GM18861 (cell line): Measurements from ENCODE around the gene EOLA2.
"Not testable (repeated sequence)": the region's sequence is repeated elsewhere in the genome, so short reads cannot be mapped to it uniquely, and the experiment has no call there.

Experiments used
- ATAC-seq: cut with Tn5 transposase; IDR thresholded peaks from one replicate; pipeline ENCODE4 v1.9.1; 2021; ENCODE audit not compliant: unreplicated experiment

Gene EOLA2

DNA sequence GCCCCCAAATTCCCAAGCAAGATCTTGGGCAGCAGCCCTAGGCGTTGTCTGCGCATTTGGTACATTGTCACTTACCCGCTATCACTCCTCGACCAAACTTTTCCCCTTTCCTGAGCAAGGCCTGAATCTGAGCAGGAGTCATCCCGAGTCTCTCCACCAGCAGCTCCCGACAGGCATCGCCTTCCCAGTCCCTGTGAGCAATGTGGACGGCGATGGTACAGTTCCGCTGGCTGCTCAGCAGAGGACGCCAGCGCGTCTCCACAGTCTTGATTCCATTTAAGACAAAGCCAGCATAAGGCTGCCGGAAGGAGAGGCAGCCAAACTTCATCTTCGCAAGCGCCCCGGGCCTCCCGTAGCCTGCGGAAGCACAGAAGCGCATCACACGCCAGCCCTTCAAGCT is 4.7 kb downstream of the EOLA2 start:
- ATAC-seq, result not testable (repeated sequence)

DNA sequence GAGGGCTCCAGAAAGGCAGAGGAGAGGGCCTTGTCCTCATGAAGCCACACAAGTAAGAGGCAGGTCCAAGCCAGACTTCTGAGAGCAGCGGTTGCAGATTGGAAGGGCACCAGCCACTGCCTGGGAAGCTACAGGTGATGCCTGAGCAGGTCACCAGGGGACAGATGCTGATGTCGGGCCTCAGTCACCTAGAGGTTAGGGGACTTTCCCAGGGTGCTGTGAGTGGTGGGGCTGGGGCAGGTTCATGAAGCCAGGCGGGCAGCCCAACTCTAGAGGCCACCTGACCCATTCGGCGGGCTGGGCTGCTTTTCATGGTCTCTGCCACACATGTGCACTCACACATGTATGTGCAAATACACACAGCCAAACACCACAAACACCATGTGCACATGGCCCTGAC is 5.3 kb downstream of the EOLA2 start:
- not testable (repeated sequence) for ATAC-seq

DNA sequence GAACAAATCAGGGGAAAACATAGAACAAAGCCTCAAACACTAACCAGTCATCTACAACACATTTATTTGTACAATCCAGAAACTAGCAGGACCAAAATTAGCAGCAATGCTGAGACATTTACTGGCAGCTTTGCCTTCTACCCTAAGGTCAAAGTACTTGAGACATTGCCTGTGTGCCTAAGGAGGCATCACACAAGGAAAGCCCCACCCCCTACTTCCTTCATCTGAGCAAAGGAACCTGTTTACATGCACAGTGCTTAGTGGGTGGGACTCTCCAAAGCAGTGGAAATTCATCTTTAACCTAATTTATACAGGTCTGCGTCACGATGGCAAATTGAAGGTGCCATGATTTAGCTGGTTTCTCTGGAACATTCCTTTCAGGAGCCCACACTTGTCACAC is 6.1 kb downstream of the EOLA2 start:
- ATAC-seq, result not testable (repeated sequence)

DNA sequence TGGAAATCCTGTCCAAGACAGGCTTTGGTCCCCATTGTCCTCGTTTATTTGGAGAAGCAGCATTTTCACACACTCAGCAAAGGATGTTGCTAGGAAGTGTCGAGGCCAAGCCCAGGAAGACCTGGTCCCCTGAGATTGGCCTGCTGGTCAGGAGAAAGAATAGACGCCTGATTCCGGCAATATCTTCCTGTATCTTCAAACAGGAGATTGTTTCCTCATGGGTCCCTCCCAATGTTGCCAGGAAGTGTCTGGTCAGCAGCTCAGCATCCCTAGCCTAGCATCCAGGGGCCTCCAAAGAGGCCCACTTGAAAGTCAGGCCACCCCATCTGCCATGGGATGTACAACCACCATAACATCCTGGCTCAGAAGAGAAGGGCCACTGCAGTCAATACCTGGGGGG is 6.9 kb downstream of the EOLA2 start:
- not testable (repeated sequence) for ATAC-seq

DNA sequence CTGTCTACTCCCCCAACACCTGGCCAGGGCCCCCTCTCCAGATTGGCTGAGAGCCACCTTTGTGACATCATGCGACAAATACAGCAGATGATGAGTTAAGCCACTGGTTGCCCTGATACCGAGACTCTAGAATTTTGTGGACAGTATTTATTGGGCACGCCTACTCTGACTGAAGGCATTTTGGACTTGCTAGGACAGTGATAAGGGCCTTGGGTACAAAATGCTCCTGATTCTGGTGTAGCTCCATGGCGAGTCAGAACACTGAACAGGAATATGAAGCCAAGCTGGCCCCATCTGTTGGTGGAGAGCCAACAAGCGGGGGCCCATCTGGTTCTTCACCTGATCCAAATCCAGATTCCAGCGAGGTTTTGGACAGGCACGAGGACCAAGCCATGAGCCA is 8.9 kb downstream of the EOLA2 start, which contains the start of gene HSFX4:
Gene HSFX4 (plus strand): TSS at position 174 of the 400 bp plus-strand sequence. CDS start 72 bp downstream, at position 246.
- ATAC-seq, result not testable (repeated sequence)

DNA sequence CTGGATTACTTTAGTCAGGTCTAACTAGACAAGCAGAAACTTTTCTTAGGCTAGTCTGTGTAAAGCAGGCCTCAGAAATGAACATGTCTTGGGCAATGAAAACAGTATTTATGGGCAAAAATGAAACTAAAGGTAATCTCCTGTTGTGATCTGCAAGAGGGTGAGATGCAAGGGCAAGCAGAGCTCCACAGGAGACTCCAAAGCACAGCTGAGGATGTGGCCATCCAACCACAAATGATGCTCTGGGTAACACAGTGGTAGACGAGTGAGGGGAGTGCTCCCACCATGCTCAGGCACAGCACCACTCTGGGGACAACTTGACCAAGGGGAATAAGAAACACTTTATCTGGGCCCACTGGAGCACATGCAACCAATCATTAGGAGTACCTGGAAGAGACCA is 9.7 kb downstream of the EOLA2 start:
- ATAC-seq, result not testable (repeated sequence)

DNA sequence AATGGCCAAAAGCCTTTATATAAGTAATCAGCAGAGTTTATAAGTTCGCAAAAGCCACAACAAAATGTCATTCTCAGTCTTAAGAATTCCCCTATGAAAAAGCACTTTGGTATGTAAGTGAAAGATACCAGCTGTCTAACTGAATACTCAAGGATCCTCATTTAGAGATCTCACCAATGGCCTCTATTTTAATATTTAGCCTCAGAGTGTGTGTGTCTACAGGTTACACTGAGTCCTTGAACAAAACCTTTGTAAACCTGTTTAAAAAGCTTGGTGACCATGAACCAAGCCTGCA is 10.4 kb downstream of the EOLA2 start:
- not testable (repeated sequence) for ATAC-seq

DNA sequence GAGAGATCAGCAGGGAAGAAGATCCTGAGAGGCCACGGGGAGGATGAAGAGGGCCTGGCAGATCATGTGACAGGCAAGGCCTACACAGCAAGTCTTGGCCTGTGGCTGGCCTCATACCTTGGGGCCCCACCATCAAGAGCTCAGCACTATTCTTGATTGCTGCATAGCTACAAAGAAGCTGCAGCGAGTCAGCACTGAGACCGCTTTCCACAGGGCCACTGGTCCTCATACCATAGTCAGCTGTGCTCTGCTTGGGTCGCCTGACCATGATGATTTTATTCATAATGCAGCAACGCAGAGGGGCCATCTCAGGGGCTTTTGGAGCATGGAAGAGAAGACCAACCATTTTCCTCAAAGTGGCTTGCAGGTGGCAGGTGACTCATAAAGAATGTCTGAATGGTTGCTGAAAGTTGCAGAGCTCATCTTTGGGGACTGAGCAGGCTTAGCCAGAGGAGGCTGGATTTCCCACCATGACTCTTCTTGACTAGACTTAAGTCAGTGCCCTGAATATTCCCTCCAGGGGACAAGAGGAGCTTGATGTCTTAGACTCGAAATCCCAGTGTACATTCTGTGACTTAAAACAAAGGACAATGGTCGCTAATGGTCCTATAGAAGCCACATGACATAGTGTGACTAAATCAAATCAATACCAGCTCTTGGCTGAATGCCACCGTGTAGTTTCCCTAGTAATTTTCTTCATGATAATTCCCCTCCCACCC is 10.9 kb downstream of the EOLA2 start:
- not testable (repeated sequence) for ATAC-seq

DNA sequence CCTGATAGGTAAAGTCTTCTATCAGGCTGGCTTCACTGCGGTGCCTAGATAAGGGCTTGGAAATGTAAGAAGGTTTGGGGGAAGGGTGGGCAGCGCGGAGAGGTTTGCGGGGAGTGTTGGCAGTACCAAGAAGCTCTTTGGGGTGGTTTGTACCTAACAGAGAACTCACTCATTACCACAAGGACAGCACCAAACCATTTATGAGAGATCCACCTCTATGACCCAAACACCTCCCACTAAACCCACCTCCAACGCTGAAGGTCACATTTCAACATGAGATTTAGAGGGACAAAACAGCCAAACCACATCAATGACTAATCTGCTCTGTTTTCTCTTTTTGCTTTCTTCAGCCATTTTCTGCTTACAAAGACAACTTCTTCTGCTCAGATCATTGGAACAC is 13.9 kb downstream of the EOLA2 start:
- not testable (repeated sequence) for ATAC-seq

DNA sequence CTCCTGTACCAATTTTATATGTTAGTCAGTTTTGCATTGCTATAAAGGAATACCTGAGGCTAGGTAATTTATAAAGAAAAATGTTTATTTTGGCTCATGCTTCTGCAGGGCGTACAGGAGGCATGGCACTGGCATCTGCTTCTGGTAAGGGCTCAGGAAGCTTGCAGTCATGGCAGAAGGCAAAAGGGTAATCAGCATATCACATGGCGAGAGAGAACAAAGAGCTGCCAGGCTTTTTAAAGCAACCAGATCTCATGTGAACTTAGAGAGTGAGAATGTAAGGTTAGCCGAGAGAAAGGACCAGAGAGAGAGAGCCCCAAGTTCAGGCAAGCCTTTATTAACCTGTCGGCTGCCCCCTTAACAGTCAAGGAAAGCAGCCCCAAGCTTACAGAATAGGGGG is 14.5 kb downstream of the EOLA2 start:
- ATAC-seq, result not testable (repeated sequence)

DNA sequence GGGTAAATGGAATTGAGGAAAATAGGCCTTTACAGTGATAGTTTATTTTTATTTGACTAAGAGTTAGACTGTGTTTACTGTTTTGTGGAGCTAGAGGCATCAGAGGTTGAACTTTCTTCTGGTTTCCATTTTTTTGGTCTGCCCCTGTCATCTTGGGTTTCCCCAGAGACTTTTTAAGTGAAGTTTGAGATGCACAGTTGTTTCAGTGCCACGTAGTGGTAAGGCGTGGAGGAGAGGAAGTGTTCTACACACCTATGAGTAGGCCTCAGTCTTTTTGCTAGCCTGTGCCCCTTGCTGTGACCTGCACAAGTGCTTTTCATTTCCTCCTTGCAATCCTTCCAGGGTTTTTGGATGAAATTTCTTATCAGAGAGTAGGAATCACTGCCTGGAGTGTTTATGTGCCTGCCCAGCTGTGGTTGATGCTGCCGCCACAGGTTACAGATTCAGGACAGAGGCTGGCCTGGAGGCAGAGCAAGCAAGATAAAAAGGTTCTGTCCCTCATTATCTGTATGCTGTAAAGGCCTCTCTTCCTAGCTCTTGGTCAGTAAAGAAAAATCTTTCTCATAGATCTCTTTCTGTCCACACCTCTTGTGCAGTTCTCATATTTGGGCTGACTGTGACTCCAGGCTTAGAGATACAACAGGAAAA is 21.4 kb downstream of the EOLA2 start:
- ATAC-seq, result peak; percentile 70

DNA sequence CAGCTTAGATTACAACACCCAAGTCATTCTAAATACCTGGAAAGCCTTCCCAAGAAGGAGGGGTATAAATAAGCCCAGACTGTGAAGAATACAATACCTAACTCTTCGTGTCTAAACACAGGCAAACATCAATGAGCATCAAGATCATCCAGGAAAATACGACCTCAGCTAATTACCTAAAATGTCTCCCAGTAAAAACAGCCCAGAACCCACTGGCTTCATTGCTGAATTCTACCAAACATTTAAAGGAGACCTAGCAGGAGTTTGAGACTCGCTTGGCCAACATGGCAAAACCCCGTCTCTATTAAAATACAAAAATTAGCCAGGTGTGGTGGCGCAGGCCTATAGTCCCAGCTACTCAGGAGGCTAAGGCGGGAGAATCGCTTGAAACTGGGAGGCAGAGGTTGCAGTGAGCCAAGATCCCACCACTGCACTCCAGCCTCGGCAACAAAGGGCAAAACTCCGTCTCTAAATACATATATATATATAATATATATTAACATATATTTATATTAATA is 28.1 kb downstream of the EOLA2 start:
- no peak for ATAC-seq

DNA sequence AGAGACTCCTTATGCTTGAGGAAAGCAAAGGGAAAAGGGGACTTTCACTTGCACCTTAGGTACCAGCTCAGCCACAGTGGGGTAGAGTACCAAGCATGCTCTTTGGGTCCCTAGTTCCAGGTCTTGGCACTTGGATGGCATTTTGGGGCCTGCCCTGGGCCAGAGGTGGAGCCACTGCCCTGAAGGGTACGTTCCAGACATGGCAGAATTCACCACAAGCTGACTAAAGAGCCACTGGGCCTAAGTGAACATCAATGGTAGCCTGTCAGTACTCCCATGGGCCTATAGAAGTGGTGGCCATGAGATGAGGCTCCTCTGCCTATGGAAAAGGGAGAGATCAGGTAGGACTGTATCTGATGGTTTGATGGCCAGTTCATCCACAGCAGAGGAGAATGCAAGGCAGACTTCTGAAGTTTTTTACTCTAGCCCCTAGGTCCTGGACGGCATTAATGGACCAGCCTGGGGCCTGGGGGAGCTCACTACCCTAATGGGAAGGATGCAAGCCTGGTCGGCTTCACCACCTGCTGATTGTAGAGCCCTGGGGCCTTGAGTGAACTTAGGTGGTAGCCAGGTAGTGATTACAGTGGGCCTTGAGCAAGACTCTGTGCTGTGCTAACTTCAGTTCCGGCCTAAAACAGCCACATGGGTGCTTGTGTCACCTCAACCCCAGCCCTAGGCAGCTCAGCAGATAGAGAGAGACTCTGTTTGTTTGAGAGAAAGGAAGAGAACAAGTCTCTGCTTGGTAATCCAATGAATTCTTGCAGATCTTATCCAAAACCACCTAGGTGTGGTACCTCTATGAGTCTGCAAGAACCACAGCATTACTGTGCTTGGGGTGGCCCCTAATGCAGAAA is 28.7 kb downstream of the EOLA2 start:
- no peak for ATAC-seq

DNA sequence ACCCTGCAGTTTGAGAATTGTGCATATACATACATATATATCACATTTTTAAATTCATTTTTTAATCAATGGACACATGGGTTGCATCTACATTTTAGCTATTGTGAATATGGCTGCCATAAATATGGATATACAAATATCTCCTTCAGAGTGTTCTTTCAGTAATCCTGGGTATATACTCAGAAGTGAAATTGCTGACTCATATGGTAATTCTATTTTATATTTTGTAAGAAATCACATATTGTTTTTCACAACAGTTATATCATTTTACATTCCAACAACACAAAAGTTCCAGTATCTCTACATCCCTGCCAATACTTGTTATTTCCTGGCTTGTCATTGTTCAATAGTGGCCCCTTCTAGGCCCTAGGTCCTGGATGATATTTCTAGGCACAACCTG is 29.6 kb downstream of the EOLA2 start:
- ATAC-seq, result no peak

DNA sequence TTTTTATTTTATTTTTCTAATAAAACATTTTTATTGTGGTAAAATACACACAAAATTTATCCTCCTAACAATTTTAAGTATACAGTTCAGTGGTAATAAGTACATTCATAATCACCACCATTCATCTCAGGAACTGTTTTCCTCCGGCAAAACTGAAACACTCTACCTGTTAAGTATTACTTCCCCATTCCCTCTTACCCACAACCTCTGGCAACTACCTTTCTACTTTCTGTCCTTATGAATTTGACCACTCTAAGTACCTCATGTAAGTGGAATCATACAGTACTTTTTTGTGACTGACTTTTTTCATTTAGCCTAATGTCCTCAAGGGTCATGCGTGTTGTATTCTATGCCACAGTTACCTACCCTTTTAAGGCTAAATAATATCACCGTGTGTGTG is 30.0 kb downstream of the EOLA2 start:
- peak; percentile 50 for ATAC-seq

DNA sequence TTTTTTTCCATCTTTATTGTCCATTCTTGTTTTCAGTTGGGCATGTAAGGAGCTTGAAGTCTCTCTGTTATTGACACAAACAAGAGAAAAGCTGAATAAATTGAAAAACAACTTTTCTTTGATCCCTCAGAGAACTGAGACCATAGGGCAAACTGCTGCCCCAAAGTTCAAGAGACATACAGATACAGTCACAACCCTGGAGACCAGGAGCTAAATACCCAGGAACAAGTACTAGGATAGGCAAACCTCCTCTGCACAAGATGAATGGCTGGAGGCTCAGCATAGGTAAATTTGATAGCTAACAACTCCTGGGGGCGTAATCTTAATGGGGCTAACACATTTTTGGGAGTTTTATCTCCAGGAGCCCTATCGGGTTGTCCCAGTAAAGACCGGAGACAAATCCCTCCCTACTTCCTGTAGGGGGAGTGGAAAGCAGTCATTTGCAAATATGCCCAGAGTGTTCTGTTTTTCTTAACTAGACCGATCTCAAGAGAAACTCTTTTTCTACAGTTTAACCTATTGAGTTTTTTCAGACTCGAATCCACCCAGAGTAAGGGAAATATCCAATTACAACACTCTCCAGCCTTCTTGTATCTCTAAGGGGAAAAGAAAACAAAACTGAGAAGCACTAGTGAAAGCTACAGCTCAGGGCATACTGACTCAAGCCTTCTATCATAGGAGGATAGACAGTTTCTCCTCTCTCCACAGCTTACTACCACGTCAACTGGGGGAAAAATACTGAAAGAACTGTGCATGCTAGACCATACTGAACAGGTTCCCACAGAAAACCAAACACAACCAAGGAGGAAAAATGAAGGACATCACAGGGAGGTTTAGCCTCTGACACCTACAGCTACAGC is 34.2 kb downstream of the EOLA2 start:
- ATAC-seq, result peak; percentile 60

DNA sequence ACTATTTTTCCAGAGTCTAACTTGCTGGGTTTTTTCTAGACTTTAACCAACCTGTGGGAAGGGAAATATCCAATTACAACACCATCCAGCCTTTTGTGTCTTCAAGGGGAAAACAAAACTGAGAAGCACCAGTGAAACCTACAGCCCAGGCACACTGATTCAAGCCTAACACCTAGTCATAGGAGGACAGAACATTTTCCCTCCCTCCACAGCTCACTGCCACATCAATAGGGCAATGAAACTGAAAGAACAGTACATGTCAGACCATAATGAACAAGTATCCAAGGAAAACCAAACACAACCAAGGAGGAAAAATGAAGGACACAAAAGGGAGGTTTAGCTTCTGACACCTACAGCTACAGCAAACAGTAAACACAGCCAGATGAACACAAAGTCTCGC is 39.7 kb downstream of the EOLA2 start:
- no peak for ATAC-seq

DNA sequence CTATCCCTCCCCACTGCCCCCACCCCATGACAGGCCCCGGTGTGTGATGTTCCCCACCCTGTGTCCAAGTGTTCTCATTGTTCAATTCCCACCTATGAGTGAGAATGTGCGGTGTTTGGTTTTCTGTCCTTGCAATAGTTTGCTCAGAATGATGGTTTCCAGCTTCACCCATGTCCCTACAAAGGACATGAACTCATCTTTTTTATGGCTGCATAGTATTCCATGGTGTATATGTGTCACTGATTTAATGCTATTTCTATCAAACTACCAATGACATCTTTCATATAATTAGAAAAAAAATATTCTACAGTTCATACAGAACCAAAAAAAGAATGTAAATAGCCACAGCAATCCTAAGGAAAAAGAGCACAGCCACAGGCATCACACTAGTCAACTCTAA is 47.5 kb downstream of the EOLA2 start:
- ATAC-seq, result not testable (repeated sequence)
